ENCODE measurements around the gene NDC1. TPM values are rescaled to one million over a fixed set of nuclear protein-coding genes. Genes with fewer than 3 reads are reported as not detected.

The NDC1 gene
- total and polyA plus RNA-seq, 2 experiments from 2014 or later, result 11.7 to 20.5 TPM

- peak; percentile 26 to 84 for DNase-seq (ENCODE audit: low read depth in 1 of 2, low spot score in 1 of 2)
- peak; percentile 31 for TF ChIP-seq CTCF (IDR thresholded peaks at IDR 0.05; ENCODE audit: low read depth, low read length)
- Histone ChIP-seq H3K36me3 (no peaks in the 10 kb centered on the region), H3K27me3 (no peaks in the 10 kb centered on the region), H3K4me1 (ENCODE audit: low read depth) (no peaks in the 10 kb centered on the region), H3K27ac (no peak overlapping the region), H3K4me3 (no peak overlapping the region), H3K9me3 (ENCODE audit: low read depth) (no peaks in the 10 kb centered on the region)
These were observed 112.8 kb downstream of the NDC1 start for GRCh38 chr1:53725238-53725689.

- H3K9me3 ChIP-seq (ENCODE audit: low read depth), result no peaks in the 10 kb centered on the region
- H3K27me3 ChIP-seq, result no peaks in the 10 kb centered on the region
- H3K27ac ChIP-seq, result no peak overlapping the region
- no peaks in the 10 kb centered on the region for H3K36me3 ChIP-seq
- DNase-seq (ENCODE audit: low read depth in 1 of 2, low spot score in 1 of 2), result no peak
- no peaks in the 10 kb centered on the region for H3K4me1 ChIP-seq (ENCODE audit: low read depth)
- TF ChIP-seq CTCF (IDR thresholded peaks at IDR 0.05; ENCODE audit: low read depth, low read length), result no peak
- no peak overlapping the region for H3K4me3 ChIP-seq
These were observed 116.1 kb downstream of the NDC1 start for GRCh38 chr1:53722025-53722424.

GRCh38 chr1:53721088-53721487 is 117.0 kb downstream of the NDC1 start:
- no peak for TF ChIP-seq CTCF (IDR thresholded peaks at IDR 0.05; ENCODE audit: low read depth, low read length)
- Histone ChIP-seq H3K27me3 (no peaks in the 10 kb centered on the region), H3K4me1 (ENCODE audit: low read depth) (no peaks in the 10 kb centered on the region), H3K4me3 (no peak overlapping the region), H3K9me3 (ENCODE audit: low read depth) (no peaks in the 10 kb centered on the region), H3K36me3 (no peaks in the 10 kb centered on the region), H3K27ac (no peak overlapping the region)
- DNase-seq (ENCODE audit: low read depth in 1 of 2, low spot score in 1 of 2), result no peak

GRCh38 chr1:53719469-53719868 is 118.6 kb downstream of the NDC1 start:
- no peak for TF ChIP-seq CTCF (IDR thresholded peaks at IDR 0.05; ENCODE audit: low read depth, low read length)
- Histone ChIP-seq H3K36me3 (no peaks in the 10 kb centered on the region), H3K27me3 (no peaks in the 10 kb centered on the region), H3K27ac (no peak overlapping the region), H3K9me3 (ENCODE audit: low read depth) (no peaks in the 10 kb centered on the region), H3K4me3 (no peak overlapping the region), H3K4me1 (ENCODE audit: low read depth) (no peaks in the 10 kb centered on the region)
- no peak for DNase-seq (ENCODE audit: low read depth in 1 of 2, low spot score in 1 of 2)

- no peak for TF ChIP-seq CTCF (IDR thresholded peaks at IDR 0.05; ENCODE audit: low read depth, low read length)
- Histone ChIP-seq H3K9me3 (ENCODE audit: low read depth) (no peaks in the 10 kb centered on the region), H3K27me3 (no peaks in the 10 kb centered on the region), H3K4me1 (ENCODE audit: low read depth) (no peaks in the 10 kb centered on the region), H3K4me3 (no peak overlapping the region), H3K27ac (no peak overlapping the region), H3K36me3 (no peaks in the 10 kb centered on the region)
- DNase-seq (ENCODE audit: low read depth in 1 of 2, low spot score in 1 of 2), result no peak
These were observed 119.7 kb downstream of the NDC1 start for GRCh38 chr1:53718443-53718842.

Measured in cardiac muscle cell (in vitro differentiated cells and primary cell).